HG02678 (cell line): ENCODE results near the gene CLCN7.
"Not testable (repeated sequence)": the region's sequence is repeated elsewhere in the genome, so short reads cannot be mapped to it uniquely, and the experiment has no call there.

Experiments used
- ATAC-seq: cut with Tn5 transposase; IDR thresholded peaks from one replicate; pipeline ENCODE4 v1.9.1; 2021; ENCODE audit warnings: mild to moderate bottlenecking, moderate library complexity; ENCODE audit not compliant: unreplicated experiment

Gene CLCN7

GRCh38 chr16:1445518-1446203 lies 29.2 kb downstream of the CLCN7 start:
- ATAC-seq: no peak

GRCh38 chr16:1444730-1445517 lies 29.9 kb downstream of the CLCN7 start:
- ATAC-seq: no peak

GRCh38 chr16:1443980-1444729 lies 30.7 kb downstream of the CLCN7 start, which contains the start of gene CCDC154:
Gene CCDC154, minus strand, starts transcription at chr16:1444556. Its CDS starts 234 bp downstream, at chr16:1444322.
- no peak for ATAC-seq

GRCh38 chr16:1443403-1443973 lies 31.3 kb downstream of the CLCN7 start:
- ATAC-seq: no peak

GRCh38 chr16:1442697-1443096 lies 32.1 kb downstream of the CLCN7 start:
- ATAC-seq: no peak

GRCh38 chr16:1441391-1441829 lies 33.4 kb downstream of the CLCN7 start:
- no peak for ATAC-seq

- not testable (repeated sequence) for ATAC-seq
Measured at GRCh38 chr16:1439699-1440074, 35.1 kb downstream of the CLCN7 start.

- ATAC-seq: no peak
Measured at GRCh38 chr16:1439058-1439698, 35.6 kb downstream of the CLCN7 start.

GRCh38 chr16:1438229-1439057 lies 36.4 kb downstream of the CLCN7 start:
- ATAC-seq: no peak

- ATAC-seq: no peak
Measured at GRCh38 chr16:1437606-1438005, 37.2 kb downstream of the CLCN7 start.

- no peak for ATAC-seq
Measured at GRCh38 chr16:1436731-1437355, 38.0 kb downstream of the CLCN7 start.

GRCh38 chr16:1435921-1436697 lies 38.7 kb downstream of the CLCN7 start:
- ATAC-seq: no peak

GRCh38 chr16:1434644-1435592 lies 39.9 kb downstream of the CLCN7 start:
- no peak for ATAC-seq

- ATAC-seq: no peak
Measured at GRCh38 chr16:1433756-1434155, 41.1 kb downstream of the CLCN7 start.

- ATAC-seq: no peak
Measured at GRCh38 chr16:1433263-1433560, 41.6 kb downstream of the CLCN7 start.

GRCh38 chr16:1432388-1433262 lies 42.2 kb downstream of the CLCN7 start:
- ATAC-seq: no peak
